ENCODE data around the gene P2RX7.
A peak's percentile ranks its signal among the peaks of the same experiment; 100 is the strongest.

The P2RX7 gene

GRCh38 chr12:121111684-121112083 lies 21.0 kb upstream of the P2RX7 start:
- no peak for DNase-seq

DNA sequence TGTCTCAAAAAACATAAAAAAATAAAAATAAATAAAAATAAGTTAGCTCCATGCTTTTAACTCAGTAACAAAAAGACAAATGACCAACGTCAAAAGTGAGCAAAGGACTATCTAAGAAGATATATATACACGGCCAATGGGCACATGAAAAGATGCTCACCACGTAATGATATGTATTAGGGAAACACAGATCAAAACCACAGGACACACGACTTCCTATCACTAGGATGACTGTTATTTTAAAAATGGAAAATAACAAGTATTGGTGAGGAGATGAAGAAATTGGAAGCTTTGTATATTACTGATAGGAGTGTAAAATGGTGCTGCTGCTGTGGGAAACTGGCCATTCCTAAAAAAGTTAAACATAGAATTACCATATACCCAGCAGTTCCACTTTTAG lies 20.2 kb upstream of the P2RX7 start:
- DNase-seq: no peak

DNA sequence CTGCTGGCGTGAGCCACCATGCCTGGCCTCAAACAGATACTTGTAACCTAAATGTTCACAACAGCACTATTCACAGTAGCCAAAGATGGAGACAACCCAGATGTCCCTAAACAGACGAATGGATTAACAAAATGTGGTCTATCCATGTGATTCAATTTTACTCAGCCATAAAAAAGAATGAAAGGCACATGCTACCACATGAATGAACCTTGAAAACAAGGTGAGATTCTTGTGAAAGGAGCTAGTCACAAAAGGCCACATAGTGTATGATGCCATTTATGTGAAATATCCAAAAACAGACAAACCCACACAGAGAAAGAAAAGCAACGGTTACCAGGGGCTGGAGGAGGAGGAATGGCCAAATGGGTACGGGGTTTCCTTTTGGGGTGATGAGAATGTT lies 19.6 kb upstream of the P2RX7 start:
- no peak for DNase-seq

- no peak for DNase-seq
Observed at GRCh38 chr12:121114019-121114639, 18.5 kb upstream of the P2RX7 start.

GRCh38 chr12:121114806-121115205 lies 17.9 kb upstream of the P2RX7 start:
- DNase-seq: no peak

DNA sequence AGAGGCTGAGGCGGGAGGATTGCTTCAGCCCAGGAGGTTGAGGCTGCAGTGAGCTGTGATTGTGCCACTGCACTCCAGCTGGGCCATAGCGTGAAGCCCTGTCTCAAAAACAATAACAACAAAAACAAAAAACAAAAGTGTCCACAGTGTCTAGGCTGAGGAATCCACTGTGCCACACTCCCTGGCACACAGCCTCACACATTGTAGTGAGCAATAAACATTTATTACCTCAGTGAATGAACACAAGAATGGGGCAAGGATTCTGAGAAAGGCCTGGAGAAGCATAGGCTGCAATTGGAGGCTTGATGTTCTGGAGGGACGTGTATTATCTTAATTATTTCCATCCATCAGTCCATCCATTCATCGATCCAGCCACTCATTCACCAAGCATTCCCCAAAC lies 17.1 kb upstream of the P2RX7 start:
- no peak for DNase-seq

DNA sequence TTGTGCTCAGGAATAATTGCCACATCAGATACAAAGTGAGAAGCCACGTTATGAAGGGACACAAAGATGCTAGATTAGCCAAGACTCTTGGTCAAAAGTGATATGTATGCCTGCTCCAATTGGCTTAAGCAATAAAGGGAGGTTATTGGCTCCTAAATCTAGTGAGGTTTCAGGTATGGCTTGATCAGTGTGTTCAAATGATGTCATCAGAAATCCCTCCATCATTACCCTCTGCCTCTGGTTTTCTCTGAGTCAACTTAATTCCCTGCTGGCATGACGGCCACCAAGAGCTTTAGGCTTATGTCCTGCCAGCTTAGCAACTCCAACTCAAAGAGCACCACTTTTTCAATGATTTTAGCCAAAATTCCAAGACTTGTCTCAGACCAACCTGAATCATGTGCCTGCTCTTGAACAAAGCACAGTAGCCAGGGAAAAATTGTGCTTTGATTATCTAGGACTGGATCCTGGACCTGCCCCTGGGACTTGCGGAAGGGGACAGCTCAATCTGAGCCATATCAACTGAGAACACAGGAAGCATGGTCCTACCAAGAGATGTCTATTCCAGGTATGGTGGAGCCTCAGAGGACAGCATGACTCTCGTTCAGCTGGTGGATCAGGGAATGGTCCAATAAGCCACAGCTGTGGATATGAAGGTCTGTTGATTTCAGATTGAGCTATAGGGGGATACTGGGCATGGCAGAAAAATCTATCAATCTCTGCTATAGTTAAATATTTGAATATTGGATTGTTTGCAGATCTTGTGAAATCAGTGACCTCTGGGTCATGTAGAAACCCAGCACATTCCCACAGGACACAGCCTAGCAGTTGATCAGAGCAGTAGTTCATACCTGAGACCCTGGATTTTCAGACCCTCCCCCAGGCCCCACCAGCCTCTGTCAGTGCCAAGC lies 16.1 kb upstream of the P2RX7 start:
- DNase-seq: no peak

DNA sequence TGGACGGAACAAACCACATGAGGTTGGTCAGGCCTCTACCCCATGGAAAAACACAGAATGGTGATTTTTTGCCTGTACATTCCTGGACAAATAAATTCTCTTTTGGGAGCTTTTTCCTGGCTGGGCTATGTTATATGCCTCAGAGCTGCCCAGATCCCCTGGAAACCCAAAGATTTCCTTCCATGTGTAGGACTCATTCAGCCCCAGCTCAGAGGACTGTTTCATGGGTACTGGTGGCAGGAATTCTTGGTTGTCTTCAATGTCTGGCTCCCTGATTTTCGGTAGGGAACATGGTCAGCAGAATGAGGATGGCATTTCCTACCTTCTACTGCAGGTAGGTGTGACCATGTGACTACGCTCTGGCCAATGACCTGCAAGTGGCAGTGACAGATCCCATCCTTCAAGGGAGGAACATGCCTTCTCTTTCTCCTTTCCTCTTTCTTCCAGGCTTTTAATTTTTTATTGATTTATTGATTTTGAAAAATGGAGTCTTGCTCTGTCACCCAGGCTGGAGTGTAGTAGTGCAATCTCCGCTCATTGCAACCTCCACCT lies 15.4 kb upstream of the P2RX7 start:
- DNase-seq: no peak

- DNase-seq: no peak
Observed at GRCh38 chr12:121120323-121120722, 12.4 kb upstream of the P2RX7 start.

DNA sequence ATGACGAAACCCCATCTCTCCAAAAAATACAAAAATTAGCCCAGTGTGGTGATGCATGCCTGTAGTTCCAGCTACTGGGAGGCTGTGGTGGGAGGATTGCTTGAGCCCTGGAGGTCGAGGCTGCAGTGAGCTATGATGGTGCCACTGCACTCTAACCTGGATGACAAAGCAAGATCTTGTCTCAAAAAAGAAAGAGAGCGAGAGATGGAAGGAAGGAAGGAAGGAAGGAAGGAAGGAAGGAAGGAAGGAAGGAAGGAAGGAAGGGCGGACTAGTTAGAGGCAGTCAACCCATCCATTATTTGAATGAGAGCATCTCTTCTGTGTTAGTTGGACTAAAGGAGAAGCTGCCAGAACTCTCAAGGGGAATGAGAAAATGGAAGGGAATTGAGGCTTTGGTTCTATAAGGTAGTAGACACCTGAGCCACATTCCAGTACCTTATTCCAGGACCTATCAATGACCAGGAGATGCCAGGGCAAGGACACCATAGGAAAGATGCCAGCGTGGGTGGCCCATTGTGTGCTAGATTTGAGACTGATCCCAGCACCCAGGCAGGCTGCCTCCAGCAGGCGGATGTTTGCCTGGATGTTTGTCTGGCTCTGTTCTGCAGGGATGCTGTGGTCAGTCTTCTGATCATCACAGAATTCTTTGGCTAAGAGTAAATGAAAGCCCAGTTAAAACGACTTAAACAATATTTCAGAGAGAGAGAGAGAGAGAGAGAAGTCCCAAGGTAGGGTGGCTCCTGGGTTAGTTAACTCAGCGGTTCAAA lies 11.5 kb upstream of the P2RX7 start:
- no peak for DNase-seq

GRCh38 chr12:121121805-121122204 lies 10.9 kb upstream of the P2RX7 start:
- no peak for DNase-seq

DNA sequence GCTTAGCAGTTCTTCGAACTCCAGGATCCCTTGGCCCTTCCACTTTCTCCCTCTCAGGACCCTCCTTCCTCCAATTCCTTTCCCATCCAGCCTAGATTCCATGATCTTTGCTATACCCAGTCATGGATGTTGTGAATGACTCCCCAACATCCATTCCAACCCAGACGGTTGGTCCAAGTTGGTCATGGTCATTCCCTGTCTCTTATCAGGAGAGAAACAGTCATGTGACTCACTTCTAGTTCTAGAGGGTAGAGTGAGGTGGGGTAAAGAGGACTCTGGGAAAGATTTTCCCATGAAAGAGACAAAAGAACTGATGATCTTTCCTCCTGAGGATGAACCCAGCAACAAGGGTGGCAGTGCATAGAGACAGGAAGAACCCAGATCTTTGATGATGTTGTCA lies 9.2 kb upstream of the P2RX7 start:
- DNase-seq: no peak

DNA sequence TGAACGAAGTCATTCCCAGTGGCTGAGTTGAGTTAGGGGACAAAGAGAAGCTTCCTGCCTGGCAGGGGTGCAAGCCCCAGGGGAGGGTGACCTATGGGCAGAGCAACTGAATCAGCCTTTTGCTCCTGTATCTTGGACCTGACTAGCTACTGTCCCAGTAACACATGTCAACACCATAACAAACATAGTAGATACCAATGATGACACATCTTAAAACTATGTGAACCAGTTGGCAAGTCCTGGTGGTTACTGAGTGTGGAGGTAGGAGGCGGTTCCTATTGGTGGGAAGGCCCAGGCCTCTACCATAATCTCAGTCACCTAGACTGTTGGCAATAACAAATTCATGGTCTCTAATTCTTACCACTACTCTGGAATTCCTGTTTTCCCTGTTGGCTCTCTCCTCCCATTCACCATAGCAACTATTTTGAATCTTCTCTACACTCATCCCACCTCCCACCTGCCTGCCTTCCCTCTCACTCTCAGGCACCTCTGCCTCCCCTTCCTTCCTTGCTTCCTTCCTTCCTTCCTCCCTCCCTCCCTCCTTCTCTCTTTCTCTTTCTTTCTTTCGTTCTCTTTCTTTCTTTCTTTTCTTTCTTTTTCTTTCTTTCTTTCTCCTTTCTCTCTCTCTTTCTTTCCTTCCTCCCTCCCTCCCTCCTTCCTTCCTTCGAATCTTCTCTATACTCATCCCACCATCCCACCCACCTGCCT lies 8.1 kb upstream of the P2RX7 start:
- DNase-seq: no peak

GRCh38 chr12:121127501-121127900 lies 5.2 kb upstream of the P2RX7 start:
- no peak for DNase-seq

GRCh38 chr12:121128908-121129810 lies 3.5 kb upstream of the P2RX7 start:
- peak; percentile 92 for DNase-seq

- DNase-seq: no peak
Observed at GRCh38 chr12:121129811-121130147, 2.9 kb upstream of the P2RX7 start.

DNA sequence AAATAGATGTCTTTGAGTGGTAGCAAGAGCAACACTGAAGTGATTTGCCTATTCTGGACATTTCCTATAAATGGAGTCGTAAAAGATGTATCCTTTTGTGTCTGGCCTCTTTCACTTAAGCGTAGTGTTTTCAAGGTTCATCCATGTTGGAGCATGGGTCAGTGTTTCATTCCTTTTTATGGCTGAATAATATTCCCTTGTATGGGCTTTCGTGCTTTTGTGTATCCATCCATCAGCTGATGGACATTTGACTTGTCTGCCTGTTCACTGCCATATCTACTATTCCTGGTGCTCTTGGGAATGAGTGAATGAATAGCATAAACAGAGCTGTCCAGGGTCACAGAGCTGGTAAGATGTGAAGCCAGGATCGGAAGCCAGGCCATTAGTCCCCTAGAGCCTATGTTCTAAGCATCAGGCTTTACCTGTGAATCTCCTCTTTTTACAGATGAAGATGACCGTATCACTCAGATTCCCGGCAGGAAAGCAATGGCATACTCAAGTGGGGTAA lies 1.8 kb upstream of the P2RX7 start:
- no peak for DNase-seq

- DNase-seq: no peak
Observed at GRCh38 chr12:121131941-121132341, 735 bp upstream of the P2RX7 start.

- no peak for DNase-seq
Observed at GRCh38 chr12:121133838-121134237, 1.2 kb downstream of the P2RX7 start.

GRCh38 chr12:121135320-121135719 lies 2.6 kb downstream of the P2RX7 start:
- no peak for DNase-seq

GRCh38 chr12:121137512-121137911 lies 4.8 kb downstream of the P2RX7 start:
- no peak for DNase-seq

DNA sequence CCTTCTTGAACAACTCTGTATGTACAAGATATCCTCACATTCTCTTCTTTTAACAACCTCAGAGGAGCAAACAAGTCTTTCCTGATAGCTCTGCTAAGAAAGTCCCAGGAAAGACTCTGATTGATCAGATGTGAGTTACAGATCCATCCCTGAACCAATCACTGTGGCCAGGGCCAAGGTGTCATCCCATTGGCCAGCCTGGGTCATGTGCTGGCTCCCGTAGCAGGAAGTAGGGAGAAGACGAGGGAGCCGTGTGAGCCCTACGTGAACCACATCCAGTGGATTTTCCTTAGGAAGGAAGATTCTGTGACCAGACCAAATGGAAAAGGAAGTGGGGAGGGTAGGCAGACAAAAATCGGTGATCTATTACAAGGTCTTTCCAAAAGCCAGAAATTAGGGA lies 5.6 kb downstream of the P2RX7 start:
- DNase-seq: no peak
